Measurements from ENCODE around the gene CTPS2. TPM values are rescaled to one million over a fixed set of nuclear protein-coding genes. Genes with fewer than 3 reads are reported as not detected.

CTPS2 gene
- total and polyA plus RNA-seq, 10 of the 15 experiments (the other 5 are each of a cell fraction or from before 2014, with no cell fraction given): 5.9 to 17.8 (median 14.2) TPM

GRCh38 chrX:16700734-16701133, 11.7 kb downstream of the CTPS2 start (continued):
- TF ChIP-seq CBX5 (IDR thresholded peaks at IDR 0.05; ENCODE audit: low read depth): no peak
- TF ChIP-seq STAT1 (conservative IDR thresholded peaks at IDR 0.05): no peak

GRCh38 chrX:16699389-16699788, 13.1 kb downstream of the CTPS2 start:
- H3K27me3 ChIP-seq (replicated peaks in 1 of 2; ENCODE audit: control insufficient read depth in 2 of 2, insufficient read depth in 2 of 2, low read length in 1 of 2): no peaks in the 10 kb centered on the region
- 67% methylated on average over 6 of the region's 6 CpGs for WGBS (ENCODE audit: insufficient coverage, insufficient replicate concordance, low lambda C conversion rate, missing lambda C conversion rate)
- no peak overlapping the region for H3K4me2 ChIP-seq (ENCODE audit: control insufficient read depth, insufficient read depth)
- H3K27ac ChIP-seq (ENCODE audit: control insufficient read depth, insufficient read depth): no peak overlapping the region
- no peaks in the 10 kb centered on the region for H3K4me1 ChIP-seq (ENCODE audit: control insufficient read depth, insufficient read depth, low read length)
- H3K36me3 ChIP-seq (ENCODE audit: control insufficient read depth in 2 of 2, insufficient read depth in 2 of 2, low read length in 1 of 2): no peaks in the 10 kb centered on the region
- H4K20me1 ChIP-seq (ENCODE audit: control insufficient read depth, insufficient read depth): no peaks in the 10 kb centered on the region
- ChIA-PET POLR2A (interaction anchor here (0.6 kb wide), 1 partner anchor 13 kb away, joined by 3 read pairs; no protein-coding TSS in a partner anchor), CTCF (interaction anchor here (0.6 kb wide), 2 partner anchors 22 to 181 kb away, joined by 3 to 4 read pairs; no protein-coding TSS in a partner anchor), RAD21 (ENCODE audit: unreplicated experiment) (no interaction called here), SMC1A (ENCODE audit: uncharacterized antibody, unreplicated experiment) (no interaction called here)
- H3K9me3 ChIP-seq (replicated peaks; ENCODE audit: control insufficient read depth, insufficient read depth, low read length): no peaks in the 10 kb centered on the region
- FAIRE-seq (no peak), DNase-seq (ENCODE audit: low read depth, low spot score) (no peak), ATAC-seq (no peak)
- H3K4me3 ChIP-seq: no peak overlapping the region
- H3K79me2 ChIP-seq (ENCODE audit: control insufficient read depth, insufficient read depth, low read length): no peaks in the 10 kb centered on the region
- H2AFZ ChIP-seq (ENCODE audit: control insufficient read depth, low read depth, low read length): no peak overlapping the region
- no TSS peak for BruUV-seq (replicated peaks)
- intact Hi-C loops (cut with micrococcal nuclease; ENCODE audit: unreplicated experiment): loop anchor here (5.0 kb wide), 2 partner anchors 1017 to 1202 kb away; no protein-coding TSS in a partner anchor
- H3K9ac ChIP-seq (ENCODE audit: control insufficient read depth, insufficient read depth, low read length): no peak overlapping the region
- in situ Hi-C loops (cut with MboI): no loop called here
- no peak for TF ChIP-seq ATF2 (IDR thresholded peaks at IDR 0.05; ENCODE audit: low read length)
- TF ChIP-seq NFYB (IDR thresholded peaks at IDR 0.05; ENCODE audit: insufficient read depth, low read depth, low read length): no peak
- TF ChIP-seq POLR2AphosphoS5 (IDR thresholded peaks at IDR 0.05; ENCODE audit: low read length): no peak
- no peak for TF ChIP-seq RUNX3 (IDR thresholded peaks at IDR 0.05; ENCODE audit: low read length)
- no peak for TF ChIP-seq SKIL (IDR thresholded peaks at IDR 0.05; ENCODE audit: low read depth, poor library complexity, severe bottlenecking)
- TF ChIP-seq NR2C1 (IDR thresholded peaks at IDR 0.05): no peak
- no peak for TF ChIP-seq TCF3 (IDR thresholded peaks at IDR 0.05; ENCODE audit: borderline replicate concordance, insufficient read depth, low read depth, low read length)
- no peak for TF ChIP-seq RCOR1 (conservative IDR thresholded peaks at IDR 0.05; ENCODE audit: low read depth, low read length)
- no peak for TF ChIP-seq PAX8 (IDR thresholded peaks at IDR 0.05)
- no peak for TF ChIP-seq STAT3 (IDR thresholded peaks at IDR 0.05; ENCODE audit: low read depth, low read length)
- no peak for TF ChIP-seq ATF7 (IDR thresholded peaks at IDR 0.05; ENCODE audit: low read depth)
- TF ChIP-seq FOXM1 (IDR thresholded peaks at IDR 0.05; ENCODE audit: low read depth, low read length): no peak
- no peak for TF ChIP-seq NR2F1 (conservative IDR thresholded peaks at IDR 0.05)
- no peak for TF ChIP-seq ZNF592 (IDR thresholded peaks at IDR 0.05)
- no peak for TF ChIP-seq SMAD1 (IDR thresholded peaks at IDR 0.05; ENCODE audit: low read depth, partially characterized antibody)
- no peak for TF ChIP-seq SUZ12 (IDR thresholded peaks at IDR 0.05; ENCODE audit: unreplicated experiment)
